ENCODE results near the gene CHD9NB. TPM values are rescaled to one million over a fixed set of nuclear protein-coding genes. Genes with fewer than 3 reads are reported as not detected.

The CHD9NB gene
- total and polyA plus RNA-seq, 4 experiments from 2014 or later = not detected

- H3K27ac Mint-ChIP-seq = peak overlapping the region in 3 of 7 donors; percentile 22 to 75 (median 36)
- no peaks in the 10 kb centered on the region for H3K9me3 Mint-ChIP-seq
- intact Hi-C loops (cut with micrococcal nuclease) = no loop called here
- ChIA-PET POLR2A (ENCODE audit: partially characterized antibody) (no interaction called here), CTCF (ENCODE audit: partially characterized antibody) (interaction anchor here (0.9 to 1.0 kb wide), 2 partner anchors 9 to 14 kb away, joined by 3 to 4 read pairs; no protein-coding TSS in a partner anchor)
- no peaks in the 10 kb centered on the region for H3K36me3 Mint-ChIP-seq
- no peaks in the 10 kb centered on the region for H3K27me3 Mint-ChIP-seq
- Histone ChIP-seq H3K27me3 (ENCODE audit: insufficient read depth, low read length) (no peaks in the 10 kb centered on the region), H3K4me1 (ENCODE audit: insufficient read depth, low read length) (peaks cover 53% of the 10 kb centered on the region), H3K36me3 (ENCODE audit: insufficient read depth, low read length) (no peaks in the 10 kb centered on the region), H3K27ac (ENCODE audit: low read depth, low read length) (no peak overlapping the region), H3K9me3 (ENCODE audit: control insufficient read depth in 1 of 2, low read length in 2 of 2) (no peaks in the 10 kb centered on the region), H3K4me3 (ENCODE audit: low read length in 2 of 2) (no peak overlapping the region)
- DNase-seq = no peak
- H3K4me3 Mint-ChIP-seq = no peak overlapping the region
- peaks cover 32 to 66% (median 52%) of the 10 kb centered on the region in 4 donors for H3K4me1 Mint-ChIP-seq
These were observed 12.9 kb upstream of the CHD9NB start for GRCh38 chr16:53065461-53066061.

GRCh38 chr16:53064081-53064578 lies 11.4 kb upstream of the CHD9NB start:
- no peak overlapping the region for H3K27ac ChIP-seq (ENCODE audit: low read depth, low read length)
- no peaks in the 10 kb centered on the region for H3K27me3 ChIP-seq (ENCODE audit: insufficient read depth, low read length)
- no peaks in the 10 kb centered on the region for H3K36me3 ChIP-seq (ENCODE audit: insufficient read depth, low read length)
- no peaks in the 10 kb centered on the region for H3K9me3 ChIP-seq (ENCODE audit: control insufficient read depth in 1 of 2, low read length in 2 of 2)
- Mint-ChIP-seq H3K9me3 (no peaks in the 10 kb centered on the region), H3K27ac (peak overlapping the region in 2 of 7 donors; percentile 13 to 19), H3K27me3 (no peaks in the 10 kb centered on the region), H3K36me3 (no peaks in the 10 kb centered on the region), H3K4me3 (no peak overlapping the region), H3K4me1 (peaks cover 22 to 52% (median 41%) of the 10 kb centered on the region in 4 donors)
- no peak for DNase-seq
- no peak overlapping the region for H3K4me3 ChIP-seq (ENCODE audit: low read length in 2 of 2)
- intact Hi-C loops (cut with micrococcal nuclease) = no loop called here
- ChIA-PET CTCF (ENCODE audit: partially characterized antibody) (interaction anchor here (2.1 kb wide), 1 partner anchor 9 kb away, joined by 7 read pairs; the partner anchor contains the start of gene CHD9), POLR2A (ENCODE audit: partially characterized antibody) (no interaction called here)
- peaks cover 45% of the 10 kb centered on the region for H3K4me1 ChIP-seq (ENCODE audit: insufficient read depth, low read length)

GRCh38 chr16:53061701-53062159 lies 9.0 kb upstream of the CHD9NB start:
- Histone ChIP-seq H3K4me1 (ENCODE audit: insufficient read depth, low read length) (peaks cover 25% of the 10 kb centered on the region), H3K36me3 (ENCODE audit: insufficient read depth, low read length) (no peaks in the 10 kb centered on the region), H3K27ac (ENCODE audit: low read depth, low read length) (no peak overlapping the region), H3K4me3 (ENCODE audit: low read length in 2 of 2) (no peak overlapping the region), H3K27me3 (ENCODE audit: insufficient read depth, low read length) (no peaks in the 10 kb centered on the region), H3K9me3 (ENCODE audit: control insufficient read depth in 1 of 2, low read length in 2 of 2) (no peaks in the 10 kb centered on the region)
- H3K4me1 Mint-ChIP-seq = peaks cover 18 to 51% (median 31%) of the 10 kb centered on the region in 4 donors
- peak overlapping the region in 5 of 7 donors; percentile 33 to 80 (median 41) for H3K27ac Mint-ChIP-seq
- DNase-seq = no peak
- no peaks in the 10 kb centered on the region for H3K27me3 Mint-ChIP-seq
- no peaks in the 10 kb centered on the region for H3K36me3 Mint-ChIP-seq
- ChIA-PET POLR2A (ENCODE audit: partially characterized antibody) (no interaction called here), CTCF (ENCODE audit: partially characterized antibody) (no interaction called here)
- intact Hi-C loops (cut with micrococcal nuclease) = no loop called here
- H3K4me3 Mint-ChIP-seq = peak overlapping the region in 5 of 8 donors; percentile 25 to 59 (median 42)
- no peaks in the 10 kb centered on the region for H3K9me3 Mint-ChIP-seq

- intact Hi-C loops (cut with micrococcal nuclease) = no loop called here
- POLR2A ChIA-PET (ENCODE audit: partially characterized antibody) = no interaction called here
- no peaks in the 10 kb centered on the region for H3K27me3 Mint-ChIP-seq
- H3K4me3 Mint-ChIP-seq = peak overlapping the region in 5 of 8 donors; percentile 11 to 42 (median 31)
- CTCF ChIA-PET (ENCODE audit: partially characterized antibody) = no interaction called here
- no peaks in the 10 kb centered on the region for H3K36me3 Mint-ChIP-seq
- Histone ChIP-seq H3K36me3 (ENCODE audit: insufficient read depth, low read length) (no peaks in the 10 kb centered on the region), H3K9me3 (ENCODE audit: control insufficient read depth in 1 of 2, low read length in 2 of 2) (no peaks in the 10 kb centered on the region), H3K27me3 (ENCODE audit: insufficient read depth, low read length) (no peaks in the 10 kb centered on the region), H3K27ac (ENCODE audit: low read depth, low read length) (no peak overlapping the region), H3K4me1 (ENCODE audit: insufficient read depth, low read length) (peaks cover 26% of the 10 kb centered on the region), H3K4me3 (ENCODE audit: low read length in 2 of 2) (no peak overlapping the region)
- no peaks in the 10 kb centered on the region for H3K9me3 Mint-ChIP-seq
- H3K4me1 Mint-ChIP-seq = peaks cover 18 to 50% (median 28%) of the 10 kb centered on the region in 4 donors
- DNase-seq = no peak
- H3K27ac Mint-ChIP-seq = peak overlapping the region in 5 of 7 donors; percentile 33 to 80 (median 59)
These were observed 8.6 kb upstream of the CHD9NB start for GRCh38 chr16:53061256-53061655.

GRCh38 chr16:53059672-53060071 lies 7.0 kb upstream of the CHD9NB start:
- peaks cover 26% of the 10 kb centered on the region for H3K4me1 ChIP-seq (ENCODE audit: insufficient read depth, low read length)
- Mint-ChIP-seq H3K4me3 (no peak overlapping the region), H3K36me3 (no peaks in the 10 kb centered on the region), H3K9me3 (no peaks in the 10 kb centered on the region), H3K27ac (no peak overlapping the region), H3K4me1 (peaks cover 18 to 46% (median 22%) of the 10 kb centered on the region in 4 donors), H3K27me3 (no peaks in the 10 kb centered on the region)
- H3K9me3 ChIP-seq (ENCODE audit: control insufficient read depth in 1 of 2, low read length in 2 of 2) = no peaks in the 10 kb centered on the region
- no peak overlapping the region for H3K27ac ChIP-seq (ENCODE audit: low read depth, low read length)
- ChIA-PET CTCF (ENCODE audit: partially characterized antibody) (interaction anchor here (1.0 to 7.4 kb wide), 3 partner anchors 45 to 451 kb away, joined by 3 to 93 read pairs (median 3); no protein-coding TSS in a partner anchor), POLR2A (ENCODE audit: partially characterized antibody) (no interaction called here)
- DNase-seq = no peak
- H3K4me3 ChIP-seq (ENCODE audit: low read length in 2 of 2) = no peak overlapping the region
- intact Hi-C loops (cut with micrococcal nuclease) = no loop called here
- no peaks in the 10 kb centered on the region for H3K27me3 ChIP-seq (ENCODE audit: insufficient read depth, low read length)
- no peaks in the 10 kb centered on the region for H3K36me3 ChIP-seq (ENCODE audit: insufficient read depth, low read length)

GRCh38 chr16:53058882-53059281 lies 6.2 kb upstream of the CHD9NB start:
- H3K4me3 Mint-ChIP-seq = no peak overlapping the region
- ChIA-PET POLR2A (ENCODE audit: partially characterized antibody) (interaction anchor here (0.7 kb wide), 1 partner anchor 9 kb away, joined by 3 read pairs; no protein-coding TSS in a partner anchor), CTCF (ENCODE audit: partially characterized antibody) (interaction anchor here (1.1 to 7.4 kb wide), 2 partner anchors 40 to 101 kb away, joined by 3 to 93 read pairs; no protein-coding TSS in a partner anchor)
- intact Hi-C loops (cut with micrococcal nuclease) = no loop called here
- H3K9me3 Mint-ChIP-seq = no peaks in the 10 kb centered on the region
- H3K27me3 Mint-ChIP-seq = no peaks in the 10 kb centered on the region
- no peak overlapping the region for H3K27ac ChIP-seq (ENCODE audit: low read depth, low read length)
- H3K27ac Mint-ChIP-seq = peak overlapping the region in 2 of 7 donors; percentile 37 to 43
- no peaks in the 10 kb centered on the region for H3K36me3 ChIP-seq (ENCODE audit: insufficient read depth, low read length)
- DNase-seq = no peak
- peaks cover 21 to 52% (median 22%) of the 10 kb centered on the region in 4 donors for H3K4me1 Mint-ChIP-seq
- no peak overlapping the region for H3K4me3 ChIP-seq (ENCODE audit: low read length in 2 of 2)
- H3K9me3 ChIP-seq (ENCODE audit: control insufficient read depth in 1 of 2, low read length in 2 of 2) = no peaks in the 10 kb centered on the region
- no peaks in the 10 kb centered on the region for H3K27me3 ChIP-seq (ENCODE audit: insufficient read depth, low read length)
- peaks cover 31% of the 10 kb centered on the region for H3K4me1 ChIP-seq (ENCODE audit: insufficient read depth, low read length)
- H3K36me3 Mint-ChIP-seq = no peaks in the 10 kb centered on the region

- H3K9me3 Mint-ChIP-seq = no peaks in the 10 kb centered on the region
- intact Hi-C loops (cut with micrococcal nuclease) = no loop called here
- no peaks in the 10 kb centered on the region for H3K36me3 Mint-ChIP-seq
- no peaks in the 10 kb centered on the region for H3K27me3 ChIP-seq (ENCODE audit: insufficient read depth, low read length)
- POLR2A ChIA-PET (ENCODE audit: partially characterized antibody) = interaction anchor here (0.7 kb wide), 1 partner anchor 10 kb away, joined by 3 read pairs; no protein-coding TSS in a partner anchor
- H3K27ac Mint-ChIP-seq = peak overlapping the region in 1 of 7 donors; percentile 31
- H3K36me3 ChIP-seq (ENCODE audit: insufficient read depth, low read length) = no peaks in the 10 kb centered on the region
- H3K4me1 Mint-ChIP-seq = peaks cover 21 to 52% (median 22%) of the 10 kb centered on the region in 4 donors
- CTCF ChIA-PET (ENCODE audit: partially characterized antibody) = interaction anchor here (1.1 to 7.4 kb wide), 2 partner anchors 41 to 101 kb away, joined by 3 to 93 read pairs; no protein-coding TSS in a partner anchor
- H3K4me1 ChIP-seq (ENCODE audit: insufficient read depth, low read length) = peaks cover 31% of the 10 kb centered on the region
- no peak overlapping the region for H3K4me3 ChIP-seq (ENCODE audit: low read length in 2 of 2)
- peak overlapping the region in 1 of 8 donors; percentile 26 for H3K4me3 Mint-ChIP-seq
- H3K9me3 ChIP-seq (ENCODE audit: control insufficient read depth in 1 of 2, low read length in 2 of 2) = no peaks in the 10 kb centered on the region
- no peak overlapping the region for H3K27ac ChIP-seq (ENCODE audit: low read depth, low read length)
- no peaks in the 10 kb centered on the region for H3K27me3 Mint-ChIP-seq
- no peak for DNase-seq
These were observed 5.7 kb upstream of the CHD9NB start for GRCh38 chr16:53058441-53058840.

Data from CD4-positive, alpha-beta memory T cell (primary cell).